ENCODE measurements around the gene PRKN.

DNA sequence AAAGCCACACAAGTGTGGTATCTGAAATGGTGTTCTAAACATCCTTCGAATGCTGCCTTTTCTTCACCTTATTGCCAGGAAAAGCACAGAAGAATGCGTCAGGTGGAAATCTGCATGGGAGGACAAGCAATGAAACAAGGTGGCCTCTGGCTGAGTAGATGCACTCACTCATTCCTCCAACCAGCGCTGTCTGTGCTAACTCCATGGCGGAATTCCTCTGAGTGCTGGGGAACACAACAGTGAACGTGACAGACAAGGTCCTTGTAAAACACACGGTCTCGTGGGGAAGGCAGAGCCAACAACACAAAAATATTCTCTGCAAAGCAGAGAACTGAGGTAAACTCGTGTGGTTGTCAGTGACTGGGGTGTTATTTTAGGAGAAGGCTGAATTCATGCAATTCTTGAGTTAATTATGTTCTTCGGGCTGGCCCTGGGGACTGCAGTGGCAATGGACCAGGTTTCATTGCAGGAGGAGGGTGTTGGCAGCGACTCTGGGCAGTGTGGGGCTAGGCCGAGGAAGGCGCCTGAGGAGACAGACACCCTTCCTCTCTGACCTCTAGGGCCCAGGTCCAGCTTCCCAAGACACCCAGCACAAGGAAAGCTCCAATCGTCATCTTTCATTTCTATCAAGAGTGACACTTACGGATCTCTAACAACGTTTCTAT lies 339.7 kb downstream of the PRKN start:
- no peak for TF ChIP-seq POLR2A (IDR thresholded peaks at IDR 0.05)
- TF ChIP-seq, protein P1, sequence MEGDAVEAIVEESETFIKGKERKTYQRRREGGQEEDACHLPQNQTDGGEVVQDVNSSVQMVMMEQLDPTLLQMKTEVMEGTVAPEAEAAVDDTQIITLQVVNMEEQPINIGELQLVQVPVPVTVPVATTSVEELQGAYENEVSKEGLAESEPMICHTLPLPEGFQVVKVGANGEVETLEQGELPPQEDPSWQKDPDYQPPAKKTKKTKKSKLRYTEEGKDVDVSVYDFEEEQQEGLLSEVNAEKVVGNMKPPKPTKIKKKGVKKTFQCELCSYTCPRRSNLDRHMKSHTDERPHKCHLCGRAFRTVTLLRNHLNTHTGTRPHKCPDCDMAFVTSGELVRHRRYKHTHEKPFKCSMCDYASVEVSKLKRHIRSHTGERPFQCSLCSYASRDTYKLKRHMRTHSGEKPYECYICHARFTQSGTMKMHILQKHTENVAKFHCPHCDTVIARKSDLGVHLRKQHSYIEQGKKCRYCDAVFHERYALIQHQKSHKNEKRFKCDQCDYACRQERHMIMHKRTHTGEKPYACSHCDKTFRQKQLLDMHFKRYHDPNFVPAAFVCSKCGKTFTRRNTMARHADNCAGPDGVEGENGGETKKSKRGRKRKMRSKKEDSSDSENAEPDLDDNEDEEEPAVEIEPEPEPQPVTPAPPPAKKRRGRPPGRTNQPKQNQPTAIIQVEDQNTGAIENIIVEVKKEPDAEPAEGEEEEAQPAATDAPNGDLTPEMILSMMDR (IDR thresholded peaks at IDR 0.05 in 8 of 11, conservative IDR thresholded peaks at IDR 0.05 in 3 of 11) = no peak
- TF ChIP-seq POLR2AphosphoS5 (IDR thresholded peaks at IDR 0.05) = no peak
